Measurements from ENCODE around the gene CLDN4. TPM values are rescaled to one million over a fixed set of nuclear protein-coding genes. Genes with fewer than 3 reads are reported as not detected.

CLDN4 gene, protein sequence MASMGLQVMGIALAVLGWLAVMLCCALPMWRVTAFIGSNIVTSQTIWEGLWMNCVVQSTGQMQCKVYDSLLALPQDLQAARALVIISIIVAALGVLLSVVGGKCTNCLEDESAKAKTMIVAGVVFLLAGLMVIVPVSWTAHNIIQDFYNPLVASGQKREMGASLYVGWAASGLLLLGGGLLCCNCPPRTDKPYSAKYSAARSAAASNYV
- total RNA-seq: 0.06 and 0.16 TPM in 2 replicates

GRCh38 chr7:73830681-73831583, at the start of gene CLDN4:
Gene CLDN4 (plus strand): TSS chr7:73830996. CDS start chr7:73831202, 206 bp downstream.

GRCh38 chr7:73842067-73842976, 11.5 kb downstream of the CLDN4 start, which contains the start of gene METTL27:
Gene METTL27 (minus strand): TSS chr7:73842516. CDS start chr7:73842140, 376 bp downstream.

DNA sequence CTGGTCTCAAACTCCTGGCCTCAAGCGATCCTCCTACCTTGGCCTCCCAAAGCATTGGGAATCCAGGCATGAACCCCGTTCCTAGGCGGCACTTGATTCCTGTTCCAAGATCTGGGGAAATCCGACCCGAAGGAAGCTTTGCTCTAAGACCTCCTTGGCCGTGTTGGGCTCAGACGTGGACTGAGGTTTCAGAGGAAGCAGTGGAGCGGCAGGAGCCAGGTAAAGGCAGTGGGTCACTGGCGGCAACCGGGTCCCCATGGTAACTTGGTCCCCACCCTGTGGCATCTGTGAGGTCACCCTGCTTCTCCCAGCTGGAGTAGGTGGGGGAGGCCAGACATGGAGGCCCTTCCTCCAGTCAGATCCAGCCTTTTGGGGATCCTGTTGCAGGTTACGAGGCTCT, 30.1 kb downstream of the CLDN4 start, which contains the start of gene TMEM270:
Gene TMEM270 (plus strand): TSS at position 301 of the 400 bp plus-strand sequence. CDS start 36 bp downstream, at position 337.

Other genes with a start within 250 kb of the CLDN4 start
- gene MLXIPL, start 206.5 kb upstream of the CLDN4 start, total RNA-seq: not detected in 2 replicates
- gene VPS37D, start 163.2 kb upstream of the CLDN4 start, total RNA-seq: 1.6 and 2.4 TPM in 2 replicates
- gene DNAJC30, start 147.5 kb upstream of the CLDN4 start, total RNA-seq: 0.81 and 2.4 TPM in 2 replicates
- gene BUD23, start 147.4 kb upstream of the CLDN4 start, total RNA-seq: 32.9 and 36.8 TPM in 2 replicates
- 6.2 and 13.2 TPM in 2 replicates for gene STX1A, start 111.3 kb upstream of the CLDN4 start, total RNA-seq
- gene ABHD11, start 92.2 kb upstream of the CLDN4 start, total RNA-seq: 6.5 and 9.4 TPM in 2 replicates
- 0.32 and 2.6 TPM in 2 replicates for gene CLDN3, start 60.7 kb upstream of the CLDN4 start, total RNA-seq
- gene METTL27, start 11.5 kb downstream of the CLDN4 start, total RNA-seq: 2.9 and 4.0 TPM in 2 replicates
- gene TMEM270, start 30.2 kb downstream of the CLDN4 start, total RNA-seq: 0.13 TPM in 1 of 2 replicates, not detected in the other
- gene ELN, start 197.2 kb downstream of the CLDN4 start, total RNA-seq: 0.81 and 95.7 TPM in 2 replicates

Measured in bladder microvascular endothelial cell (primary cell).